Suprapubic skin (tissue), 4 donors: ENCODE measurements around the gene FAM53A.
"Not testable (repeated sequence)": the region's sequence is repeated elsewhere in the genome, so short reads cannot be mapped to it uniquely, and the experiment has no call there.

Experiments used
- EP300 ChIP-seq: sonication (generic); formaldehyde crosslinking; IDR thresholded peaks from one replicate; pipeline ENCODE4 v1.6.1; 2017; ENCODE audit warnings: antibody characterized with exemption
- POLR2A ChIP-seq, 2 donors: fragments of 450-650 bp; IDR thresholded peaks; one replicate each; pipeline ENCODE4 v1.6.1; 2017; ENCODE audit warnings: antibody characterized with exemption in 2 of 2, mild to moderate bottlenecking in 2 of 2, moderate library complexity in 2 of 2
- POLR2AphosphoS5 ChIP-seq, 3 donors: sonication (generic); formaldehyde crosslinking; IDR thresholded peaks; one replicate each; pipeline ENCODE4 v1.6.1; 2017; ENCODE audit warnings: antibody characterized with exemption in 3 of 3
- TF ChIP-seq, protein P1 (sequence below), 2 donors: fragments of 200-600 bp in 1 of 2; fragments of 450-650 bp in 1 of 2; sonication (generic) in 1 of 2; IDR thresholded peaks; one replicate each; pipeline ENCODE4 v1.5.1; 2016 to 2019; ENCODE audit warnings: antibody characterized with exemption in 2 of 2, mild to moderate bottlenecking in 1 of 2, moderate library complexity in 1 of 2

DNA sequence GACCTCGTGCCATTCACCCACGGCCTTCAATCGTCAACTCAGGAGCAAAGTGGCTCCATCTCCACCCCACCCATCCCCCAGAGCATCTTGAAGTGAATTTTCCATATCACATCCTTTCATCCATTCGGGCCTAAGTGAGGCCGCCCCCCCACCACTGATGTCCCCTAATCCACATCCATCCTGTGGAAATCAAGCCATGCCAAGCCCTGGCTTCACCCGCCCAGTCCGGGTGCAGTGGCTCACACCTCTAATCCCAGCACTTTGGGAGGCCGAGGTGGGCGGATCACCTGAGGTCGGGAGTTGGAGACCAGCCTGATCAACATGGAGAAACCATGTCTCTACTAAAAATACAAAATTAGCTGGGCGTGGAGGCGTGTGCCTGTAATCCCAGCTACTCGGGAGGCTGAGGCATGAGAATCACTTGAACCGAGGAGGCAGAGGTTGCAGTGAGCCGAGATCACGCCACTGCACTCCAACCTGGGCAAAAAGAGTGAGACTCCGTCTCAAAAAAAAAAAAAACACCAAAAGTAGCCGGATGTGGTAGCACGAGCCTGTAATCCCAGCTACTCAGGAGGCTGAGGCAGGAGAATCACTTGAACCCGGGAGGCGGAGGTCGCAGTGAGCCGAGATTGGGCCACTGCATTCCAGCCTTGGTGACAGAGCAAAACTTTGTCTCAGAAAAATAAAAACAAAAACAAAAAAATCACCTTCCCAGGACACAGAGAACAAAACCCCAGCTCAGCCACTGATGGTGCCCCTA, 76.5 kb downstream of the FAM53A start:
- not testable (repeated sequence) for TF ChIP-seq POLR2AphosphoS5 (IDR thresholded peaks at IDR 0.05); POLR2A (IDR thresholded peaks at IDR 0.05); EP300
- TF ChIP-seq, protein P1, sequence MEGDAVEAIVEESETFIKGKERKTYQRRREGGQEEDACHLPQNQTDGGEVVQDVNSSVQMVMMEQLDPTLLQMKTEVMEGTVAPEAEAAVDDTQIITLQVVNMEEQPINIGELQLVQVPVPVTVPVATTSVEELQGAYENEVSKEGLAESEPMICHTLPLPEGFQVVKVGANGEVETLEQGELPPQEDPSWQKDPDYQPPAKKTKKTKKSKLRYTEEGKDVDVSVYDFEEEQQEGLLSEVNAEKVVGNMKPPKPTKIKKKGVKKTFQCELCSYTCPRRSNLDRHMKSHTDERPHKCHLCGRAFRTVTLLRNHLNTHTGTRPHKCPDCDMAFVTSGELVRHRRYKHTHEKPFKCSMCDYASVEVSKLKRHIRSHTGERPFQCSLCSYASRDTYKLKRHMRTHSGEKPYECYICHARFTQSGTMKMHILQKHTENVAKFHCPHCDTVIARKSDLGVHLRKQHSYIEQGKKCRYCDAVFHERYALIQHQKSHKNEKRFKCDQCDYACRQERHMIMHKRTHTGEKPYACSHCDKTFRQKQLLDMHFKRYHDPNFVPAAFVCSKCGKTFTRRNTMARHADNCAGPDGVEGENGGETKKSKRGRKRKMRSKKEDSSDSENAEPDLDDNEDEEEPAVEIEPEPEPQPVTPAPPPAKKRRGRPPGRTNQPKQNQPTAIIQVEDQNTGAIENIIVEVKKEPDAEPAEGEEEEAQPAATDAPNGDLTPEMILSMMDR (IDR thresholded peaks at IDR 0.05) = not testable (repeated sequence)
